T-helper 2 cell treated with Interferon-gamma antibody and Interleukin-4, amounts not matched to agents 5 μg/mL and 100 μg/mL, for 36 hours (primary cell): ENCODE measurements around the gene SLC39A11.

Experiments used
- DNase-seq: peaks from one replicate; pipeline ENCODE4 v3.0.0; 2021; ENCODE audit warnings: low spot score
- H3K27ac Mint-ChIP-seq: one replicate; pipeline ENCODE4 v1.8.0; 2021; ENCODE audit warnings: mild to moderate bottlenecking, mixed read lengths
- H3K27me3 Mint-ChIP-seq: one replicate; pipeline ENCODE4 v1.8.0; 2021; ENCODE audit warnings: low read depth, mixed read lengths
- H3K36me3 Mint-ChIP-seq: one replicate; pipeline ENCODE4 v1.8.0; 2021; ENCODE audit warnings: low read depth, mixed read lengths
- H3K4me1 Mint-ChIP-seq: one replicate; pipeline ENCODE4 v1.8.0; 2021; ENCODE audit warnings: low read depth, mixed read lengths
- H3K4me3 Mint-ChIP-seq: one replicate; pipeline ENCODE4 v1.8.0; 2022; ENCODE audit warnings: mild to moderate bottlenecking, moderate library complexity, mixed read lengths
- H3K9me3 Mint-ChIP-seq: one replicate; pipeline ENCODE4 v1.8.0; 2021; ENCODE audit warnings: mixed read lengths

The SLC39A11 gene

DNA sequence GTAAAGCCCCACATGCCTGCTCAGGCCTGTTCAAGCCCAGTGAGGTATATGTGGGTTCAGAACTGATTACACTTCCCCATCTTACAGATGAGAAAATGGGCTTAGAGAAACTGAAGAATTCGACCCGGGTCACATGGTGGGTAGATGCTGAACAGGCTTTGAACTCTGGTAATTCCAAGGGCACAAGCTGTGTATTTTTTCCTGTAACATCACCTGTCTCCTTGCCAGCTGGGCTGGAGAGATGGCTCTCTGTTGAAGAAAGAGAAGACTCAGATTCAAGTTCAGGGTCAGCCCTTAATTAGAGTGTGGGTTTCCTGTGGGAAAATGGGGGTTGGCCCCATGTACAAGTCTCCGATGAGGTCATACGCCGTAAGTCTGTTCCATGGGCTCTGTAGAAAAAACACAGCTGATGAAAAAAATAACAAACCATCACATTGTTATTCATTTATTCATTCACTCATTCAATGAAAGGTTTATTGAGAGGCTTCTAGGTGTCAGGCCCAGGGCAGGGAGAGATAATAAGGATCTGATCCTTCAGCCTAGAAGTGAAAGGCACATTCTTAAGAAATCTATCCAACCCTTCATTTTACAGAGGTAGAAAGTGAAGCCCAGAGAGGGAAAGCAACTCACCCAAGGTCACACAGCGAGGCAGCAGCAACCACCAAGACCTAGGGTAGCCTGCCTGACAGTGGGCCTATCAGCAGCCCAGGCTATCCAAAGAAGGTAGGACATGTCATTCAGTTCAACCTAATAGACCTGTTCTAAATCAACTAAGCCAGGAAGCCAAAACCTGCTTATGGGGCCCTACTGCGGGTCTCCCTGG, 488.9 kb downstream of the SLC39A11 start:
- no peaks in the 10 kb centered on the region for H3K4me1 Mint-ChIP-seq
- H3K4me3 Mint-ChIP-seq, result no peak overlapping the region
- H3K9me3 Mint-ChIP-seq, result peaks cover 14% of the 10 kb centered on the region
- DNase-seq, result no peak
- H3K27ac Mint-ChIP-seq, result no peak overlapping the region
- H3K36me3 Mint-ChIP-seq, result no peaks in the 10 kb centered on the region
- peaks cover 16% of the 10 kb centered on the region for H3K27me3 Mint-ChIP-seq

DNA sequence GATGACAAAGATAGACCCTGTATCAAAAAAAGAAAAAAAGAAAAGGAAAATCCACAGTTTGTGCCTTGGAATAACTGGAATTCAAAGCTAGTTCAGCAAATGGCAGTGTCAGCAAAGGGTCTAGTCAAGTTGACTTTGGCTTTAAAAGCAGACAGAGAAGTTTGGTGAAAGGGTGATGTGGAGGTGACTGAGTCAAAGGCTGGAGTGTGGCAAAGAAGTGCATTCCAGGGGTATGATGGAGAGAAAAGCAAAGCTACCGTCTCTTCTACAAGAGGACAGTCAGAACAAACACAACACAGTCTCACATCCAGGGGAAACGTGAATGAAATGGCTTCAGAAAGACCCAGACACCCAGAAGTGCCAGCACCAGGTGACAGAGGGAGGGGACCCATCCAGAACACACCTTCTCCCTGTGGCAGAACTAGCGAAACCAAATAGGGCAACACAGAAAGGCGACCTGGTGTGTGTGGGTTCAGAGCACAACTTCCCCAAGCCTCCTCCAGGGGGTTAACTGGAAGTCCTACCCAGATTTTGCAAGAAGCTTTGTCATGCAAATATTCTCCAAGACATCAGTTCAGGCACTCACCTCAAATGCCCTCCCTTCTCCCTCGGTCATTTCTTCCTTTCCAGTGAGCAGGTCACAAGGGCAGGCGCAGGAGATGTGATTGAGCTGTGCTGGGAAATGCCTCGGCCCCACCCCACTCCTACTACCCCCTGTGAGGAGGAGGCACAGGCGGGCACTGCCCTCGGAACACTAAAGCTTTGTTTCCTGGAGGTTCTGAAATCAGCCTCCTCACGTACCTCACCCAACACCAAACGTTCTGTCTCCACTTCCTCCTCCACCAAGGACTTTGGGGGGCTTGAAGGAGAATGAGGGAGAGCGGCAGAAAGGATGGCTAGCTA, 489.7 kb downstream of the SLC39A11 start:
- Mint-ChIP-seq H3K27me3 (peaks cover 17% of the 10 kb centered on the region), H3K27ac (no peak overlapping the region), H3K36me3 (no peaks in the 10 kb centered on the region), H3K4me1 (no peaks in the 10 kb centered on the region), H3K9me3 (peaks cover 7% of the 10 kb centered on the region), H3K4me3 (no peak overlapping the region)
- no peak for DNase-seq

DNA sequence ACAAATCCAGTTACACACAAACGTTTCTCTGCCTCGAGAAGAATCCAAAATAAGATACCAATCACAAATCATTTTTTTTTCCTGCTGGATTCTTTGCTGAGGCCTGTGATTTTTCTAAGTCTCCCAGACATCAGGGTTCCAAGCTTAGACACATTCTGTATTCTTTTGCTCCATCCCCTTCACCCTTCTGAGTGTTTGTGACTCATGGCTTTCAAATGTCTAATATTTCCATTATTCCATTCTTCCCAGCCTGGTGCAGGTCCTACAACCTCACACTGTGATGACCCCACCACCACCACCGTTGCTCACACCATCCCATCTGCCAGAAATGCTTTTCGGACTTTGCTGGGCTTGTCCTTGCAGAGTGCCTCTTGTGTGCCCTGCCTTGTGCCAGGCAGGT, 491.6 kb downstream of the SLC39A11 start:
- no peak for DNase-seq
- no peak overlapping the region for H3K4me3 Mint-ChIP-seq
- H3K36me3 Mint-ChIP-seq, result no peaks in the 10 kb centered on the region
- no peaks in the 10 kb centered on the region for H3K4me1 Mint-ChIP-seq
- H3K27ac Mint-ChIP-seq, result no peak overlapping the region
- peaks cover 21% of the 10 kb centered on the region for H3K27me3 Mint-ChIP-seq
- H3K9me3 Mint-ChIP-seq, result no peaks in the 10 kb centered on the region

DNA sequence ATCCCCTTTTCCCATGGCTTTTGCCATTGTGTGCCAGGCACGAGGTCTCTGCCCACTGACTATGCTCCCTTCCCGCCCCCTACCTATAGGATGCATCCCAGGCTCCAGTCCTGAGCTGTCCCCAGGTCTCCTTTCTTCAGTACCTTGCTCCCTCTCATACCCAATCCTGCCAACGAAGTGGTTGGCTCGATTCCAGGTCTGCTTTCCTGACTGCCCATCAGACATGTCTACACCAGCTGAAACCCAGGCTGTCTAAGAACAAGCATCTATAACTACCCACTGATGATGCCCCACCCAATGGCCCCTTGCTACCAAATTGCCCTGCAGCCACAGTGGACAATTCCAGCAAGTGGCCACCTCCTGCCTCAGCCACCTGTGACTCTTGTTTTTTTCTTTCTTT, 492.6 kb downstream of the SLC39A11 start:
- Mint-ChIP-seq H3K27me3 (peaks cover 27% of the 10 kb centered on the region), H3K4me1 (no peaks in the 10 kb centered on the region), H3K36me3 (no peaks in the 10 kb centered on the region), H3K27ac (no peak overlapping the region), H3K4me3 (no peak overlapping the region), H3K9me3 (no peaks in the 10 kb centered on the region)
- DNase-seq, result no peak

DNA sequence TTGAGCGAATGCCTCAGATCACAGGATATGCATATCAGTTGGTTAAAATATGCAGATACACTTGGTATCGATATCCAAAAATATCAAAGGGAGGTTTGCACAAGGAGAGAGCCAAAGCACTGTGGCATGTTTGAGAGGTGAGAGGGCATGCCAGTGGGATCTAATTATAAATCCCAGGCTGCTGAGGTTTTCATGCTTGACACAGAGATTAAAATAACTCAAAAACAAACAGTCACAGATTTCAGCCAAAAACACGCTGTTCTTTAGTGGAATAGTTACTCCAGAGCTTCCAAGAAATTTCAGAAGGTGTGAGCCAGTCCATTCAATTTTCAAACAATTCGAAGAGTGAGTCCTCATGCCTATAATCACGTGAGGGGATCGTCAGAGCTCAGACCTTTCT, 493.8 kb downstream of the SLC39A11 start:
- Mint-ChIP-seq H3K36me3 (no peaks in the 10 kb centered on the region), H3K4me3 (no peak overlapping the region), H3K4me1 (no peaks in the 10 kb centered on the region), H3K27me3 (peaks cover 35% of the 10 kb centered on the region), H3K9me3 (no peaks in the 10 kb centered on the region), H3K27ac (no peak overlapping the region)
- DNase-seq, result no peak

DNA sequence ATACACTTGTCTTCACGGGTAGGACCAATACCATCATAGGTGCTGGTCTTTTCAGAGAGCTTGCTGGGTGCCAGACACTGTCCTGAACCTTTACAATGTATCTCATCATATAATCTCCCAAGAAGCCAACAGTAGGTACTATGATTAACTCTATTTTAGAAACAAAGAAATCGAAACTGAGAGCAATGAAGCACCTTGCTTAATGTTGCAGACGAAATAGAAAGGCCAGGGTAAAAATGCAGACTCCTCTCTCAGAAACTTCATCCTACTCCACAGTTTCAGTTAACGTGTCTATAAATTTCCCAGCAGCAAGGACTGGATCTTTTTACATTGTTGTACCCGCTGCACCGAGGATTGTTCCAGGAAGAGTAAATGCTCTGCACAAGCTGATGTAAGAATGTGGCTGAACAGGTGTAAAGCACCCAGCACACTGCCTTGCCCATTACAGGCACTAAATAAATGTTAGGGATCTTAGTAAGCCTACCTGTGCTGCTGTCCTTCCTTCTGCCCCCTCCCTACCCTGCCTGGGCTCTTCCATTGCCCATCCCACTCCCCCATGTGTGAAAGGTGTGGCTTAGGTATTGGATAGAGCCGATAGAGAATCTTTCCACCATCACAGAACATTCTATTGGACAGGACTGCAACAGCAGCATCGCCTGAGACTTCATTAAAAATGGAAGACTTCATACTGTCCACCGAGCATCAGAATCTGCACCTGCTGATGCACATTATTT, 495.0 kb downstream of the SLC39A11 start:
- no peak for DNase-seq
- Mint-ChIP-seq H3K4me3 (no peak overlapping the region), H3K27ac (no peak overlapping the region), H3K4me1 (peaks cover under 1% of the 10 kb centered on the region), H3K27me3 (peaks cover 41% of the 10 kb centered on the region), H3K36me3 (no peaks in the 10 kb centered on the region), H3K9me3 (no peaks in the 10 kb centered on the region)
